8988T (cell line): ENCODE results near the gene XPO6.
"Not testable (repeated sequence)": the region's sequence is repeated elsewhere in the genome, so short reads cannot be mapped to it uniquely, and the experiment has no call there.

Source experiments
- DNase-seq: peaks from one replicate; pipeline ENCODE4 v3.0.0; 2011

The XPO6 gene

DNA sequence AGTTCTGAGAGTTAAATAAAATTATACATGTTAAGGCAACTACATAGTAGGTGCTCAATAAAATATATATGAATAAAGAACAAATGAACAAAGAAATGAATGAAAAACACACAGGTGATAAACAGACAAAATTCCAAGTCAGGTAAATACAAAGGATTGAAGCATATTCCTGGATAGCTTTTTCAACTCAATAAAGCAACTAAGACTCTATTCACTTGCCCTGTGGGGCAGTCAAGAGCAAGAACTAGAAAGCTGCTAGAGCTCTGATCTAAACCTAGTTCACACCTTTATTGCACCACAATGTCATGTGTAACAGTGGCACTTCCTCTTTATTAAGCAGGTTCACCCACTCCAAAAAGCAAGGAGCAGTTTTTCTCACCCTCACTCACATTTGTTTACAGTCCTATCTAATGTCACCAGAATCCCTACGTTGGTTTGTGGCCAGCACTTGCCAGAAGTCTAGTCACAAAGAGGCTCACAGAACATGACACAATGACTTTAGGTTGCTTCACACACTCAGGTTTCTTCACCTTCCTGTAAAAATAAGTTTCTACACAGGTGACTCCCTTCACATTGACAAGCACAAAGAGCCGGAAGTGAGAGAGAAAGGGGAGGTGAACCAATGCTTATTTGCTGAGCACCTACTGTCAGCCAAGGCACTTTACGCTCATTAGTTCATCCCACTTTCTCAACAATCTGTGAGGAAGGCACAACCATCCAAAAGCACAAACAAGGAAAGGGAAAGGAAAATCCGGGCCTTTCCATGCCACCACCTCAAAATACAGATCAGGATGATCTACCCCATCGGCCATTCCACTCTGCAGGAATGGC is 70.8 kb downstream of the XPO6 start:
- DNase-seq = no peak

DNA sequence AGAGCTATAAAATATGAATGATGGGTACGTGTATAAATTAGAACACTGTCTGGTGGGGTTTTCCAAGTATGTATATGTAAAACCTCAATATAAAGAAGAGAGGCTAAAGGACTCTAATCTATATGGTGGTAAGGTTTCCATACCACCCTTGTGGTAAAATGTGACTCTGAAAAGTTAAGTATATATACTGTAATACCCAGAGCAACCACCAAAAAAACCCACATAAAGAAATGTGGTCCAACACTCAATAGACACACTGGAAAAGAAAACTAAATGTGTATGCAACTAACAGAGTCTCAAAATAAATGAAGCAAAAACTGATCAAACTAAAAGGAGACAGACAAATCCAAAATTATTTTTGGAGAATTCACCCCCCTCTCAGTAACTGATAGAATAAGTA is 72.2 kb downstream of the XPO6 start:
- DNase-seq = no peak

DNA sequence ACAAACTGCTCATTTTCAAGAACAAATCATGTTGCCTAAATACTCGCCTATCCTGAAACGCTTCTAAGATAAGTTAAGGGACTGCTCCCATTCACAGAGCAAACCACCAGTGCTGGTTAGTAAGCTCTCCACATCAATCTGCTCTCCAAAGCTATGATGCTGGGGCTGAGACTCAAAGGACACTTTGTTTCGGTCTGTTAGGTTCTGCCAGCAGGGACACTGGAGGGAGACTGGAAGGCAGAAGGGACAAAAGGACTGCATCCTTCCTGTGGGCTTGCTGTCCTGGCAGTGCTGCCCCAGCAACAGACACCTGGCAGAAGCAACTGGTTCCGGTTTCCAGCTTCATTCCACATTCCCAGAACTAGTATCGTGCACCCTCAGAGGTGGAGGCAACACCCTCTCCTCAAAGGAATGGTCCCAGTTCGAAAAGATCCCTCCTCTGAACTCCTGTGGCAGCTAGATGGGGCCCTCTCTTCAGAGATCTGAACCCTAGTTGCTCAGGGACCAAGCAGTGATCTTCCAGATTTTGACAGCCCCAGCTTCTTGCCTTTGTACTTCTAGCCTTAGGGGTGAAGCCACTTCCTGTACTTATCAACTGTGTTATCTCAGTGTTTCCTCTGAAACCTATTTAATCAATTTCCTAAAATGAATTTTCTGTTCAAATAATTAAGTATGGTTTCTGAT is 74.9 kb downstream of the XPO6 start:
- DNase-seq = no peak

DNA sequence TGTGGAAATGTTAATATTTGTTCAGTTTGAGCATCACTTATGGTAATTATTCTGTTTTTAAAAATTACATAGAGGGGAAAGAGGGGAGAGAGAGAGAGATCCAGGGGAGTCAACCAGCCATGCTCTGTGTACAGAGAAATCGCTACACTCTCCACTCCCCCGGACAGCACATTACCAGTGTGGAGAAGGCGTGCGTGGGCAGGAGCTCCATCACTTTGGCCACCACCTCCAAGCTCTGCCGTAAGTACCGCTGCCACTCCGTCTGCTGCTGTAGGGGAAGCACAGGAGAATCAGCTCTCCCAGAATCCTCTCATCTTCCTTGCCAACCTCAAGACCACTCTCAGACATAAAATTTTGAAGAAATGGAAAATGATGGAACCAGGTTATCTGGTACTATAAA is 78.1 kb downstream of the XPO6 start:
- DNase-seq = no peak

DNA sequence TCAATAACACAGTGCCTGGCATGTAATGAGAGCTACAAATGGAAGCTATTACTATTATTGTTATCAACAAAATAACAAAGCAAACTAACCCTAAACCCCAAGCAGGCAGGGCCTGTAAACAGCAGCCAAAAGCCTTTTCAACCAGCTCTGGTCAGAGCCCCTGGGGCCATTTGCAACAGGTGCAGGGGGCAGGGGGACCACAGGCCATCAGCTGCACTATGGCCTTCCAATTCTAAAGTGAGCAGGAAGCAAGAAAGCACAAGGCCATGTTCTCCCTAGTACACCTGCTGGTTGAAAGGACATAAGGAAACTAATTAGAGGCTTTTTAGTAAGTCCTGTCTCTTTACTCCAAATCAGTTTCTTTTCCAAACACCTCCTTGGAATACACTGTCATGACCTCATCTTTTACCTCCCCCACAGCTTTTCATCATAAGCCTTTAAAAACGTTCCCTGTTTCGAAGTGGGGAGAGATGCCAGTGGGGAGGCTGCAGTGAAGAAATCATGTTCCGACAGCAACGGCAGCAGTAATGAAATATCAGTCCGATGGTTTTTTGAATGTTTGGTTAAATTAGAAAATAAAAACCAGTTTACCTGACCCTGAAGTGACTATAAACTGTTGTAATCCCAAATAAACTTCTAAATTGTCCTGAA is 79.9 kb downstream of the XPO6 start:
- no peak for DNase-seq

DNA sequence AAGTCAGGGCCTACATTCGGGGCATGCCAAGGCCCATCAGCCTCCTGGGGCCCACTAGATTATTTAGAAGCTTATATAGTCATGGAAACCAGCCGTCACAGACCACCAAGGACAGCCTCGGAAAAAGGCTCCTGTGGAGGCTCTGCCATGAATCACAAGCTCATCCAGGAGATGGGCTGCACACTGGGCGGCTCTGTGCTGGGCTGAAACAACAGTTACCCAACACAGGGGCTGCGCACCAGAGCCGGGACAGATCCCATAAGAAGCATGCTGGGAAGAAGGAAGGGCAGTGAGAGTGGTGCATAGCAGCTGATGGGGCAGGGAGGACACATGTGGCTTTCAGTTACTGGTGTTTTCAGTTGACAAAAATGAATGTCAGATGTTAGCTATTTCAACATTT is 80.6 kb downstream of the XPO6 start:
- no peak for DNase-seq

DNA sequence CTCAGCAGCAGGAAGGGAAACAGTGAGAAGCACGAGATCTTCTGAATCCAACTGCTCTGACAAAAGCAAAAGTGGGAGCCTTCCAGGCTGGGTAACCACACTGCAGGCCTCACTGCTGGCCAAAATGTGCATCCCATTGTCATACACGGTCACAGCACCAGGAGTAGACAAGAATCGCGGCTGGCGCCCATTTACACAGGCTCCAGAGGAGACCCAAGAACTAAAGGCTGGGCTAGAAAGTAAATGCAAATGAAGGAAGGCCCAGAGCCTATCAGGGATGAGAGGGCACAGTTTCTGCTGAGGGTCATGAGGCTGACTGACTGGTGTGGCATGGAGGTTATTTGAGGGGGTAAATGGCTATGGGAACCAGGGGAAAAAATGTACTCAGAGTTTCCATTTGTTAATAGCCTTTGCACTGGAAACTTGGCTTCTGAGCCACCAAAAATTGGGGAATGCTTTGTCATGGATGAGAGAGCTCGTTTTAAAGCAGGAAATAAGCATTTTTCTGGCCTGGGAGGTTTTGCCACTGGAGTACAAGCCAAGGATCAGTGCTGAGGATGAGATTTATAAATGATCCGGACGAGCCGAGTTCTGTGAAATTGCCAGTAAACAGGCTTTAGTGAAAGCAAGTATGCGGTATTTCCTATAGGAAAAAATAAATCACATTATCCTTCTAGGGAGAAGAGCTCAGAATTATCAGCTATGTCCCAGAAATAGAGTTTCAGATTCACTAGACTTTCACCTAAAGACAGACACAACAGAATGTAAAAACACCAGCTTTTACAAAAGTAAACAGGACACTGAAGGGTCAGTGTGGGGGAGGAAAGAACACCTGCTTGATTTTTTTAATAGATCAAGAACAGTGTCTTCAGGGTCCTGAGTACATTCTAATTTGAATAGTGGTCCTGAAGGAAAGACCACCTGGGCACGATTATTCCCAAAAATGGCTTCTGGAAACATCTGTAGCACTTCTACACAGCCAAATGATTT is 81.4 kb downstream of the XPO6 start:
- DNase-seq = no peak

DNA sequence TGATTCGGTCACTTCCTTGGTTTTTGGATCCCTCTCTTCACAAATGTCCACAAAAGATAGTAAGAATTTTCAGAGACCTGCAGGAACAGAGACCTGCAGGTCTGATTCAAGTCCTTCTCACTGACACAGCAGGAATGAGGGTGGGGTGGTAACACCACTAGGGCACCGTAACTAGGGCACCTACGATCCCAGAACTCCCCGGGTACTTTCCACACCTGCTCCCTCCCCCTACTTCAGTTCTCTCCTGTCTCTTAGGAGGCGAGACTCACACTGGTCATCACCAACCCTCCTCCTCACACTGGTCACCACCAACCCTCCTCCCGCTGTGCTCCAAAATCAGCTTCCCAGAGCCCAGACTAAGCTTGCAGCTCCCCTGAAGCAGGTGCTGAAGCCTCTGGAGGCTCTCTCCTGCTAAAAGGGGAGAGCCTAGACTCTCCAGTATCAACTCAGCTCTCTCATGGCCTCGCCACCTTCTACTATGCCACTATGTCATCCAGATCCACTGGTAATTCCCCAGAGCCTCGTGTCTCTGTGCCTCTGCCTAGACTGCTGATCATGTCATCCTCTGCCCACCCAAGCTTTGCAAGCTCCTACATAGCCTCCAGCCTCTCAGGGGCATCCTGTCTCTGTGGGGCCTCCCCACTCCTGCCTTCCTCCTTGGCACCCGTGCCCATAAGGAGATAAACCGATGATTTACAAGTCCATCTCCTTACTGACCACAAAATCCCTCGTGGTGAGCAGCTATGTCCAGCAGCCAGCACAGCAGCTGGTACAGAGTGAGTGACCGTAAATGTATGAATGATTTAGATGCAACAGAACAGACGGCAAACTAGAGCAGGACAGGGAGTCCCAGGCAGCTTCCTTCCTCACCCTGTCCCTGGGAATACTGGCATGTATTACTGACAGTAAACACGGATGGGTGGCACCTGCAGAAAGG is 84.8 kb downstream of the XPO6 start:
- DNase-seq = no peak

DNA sequence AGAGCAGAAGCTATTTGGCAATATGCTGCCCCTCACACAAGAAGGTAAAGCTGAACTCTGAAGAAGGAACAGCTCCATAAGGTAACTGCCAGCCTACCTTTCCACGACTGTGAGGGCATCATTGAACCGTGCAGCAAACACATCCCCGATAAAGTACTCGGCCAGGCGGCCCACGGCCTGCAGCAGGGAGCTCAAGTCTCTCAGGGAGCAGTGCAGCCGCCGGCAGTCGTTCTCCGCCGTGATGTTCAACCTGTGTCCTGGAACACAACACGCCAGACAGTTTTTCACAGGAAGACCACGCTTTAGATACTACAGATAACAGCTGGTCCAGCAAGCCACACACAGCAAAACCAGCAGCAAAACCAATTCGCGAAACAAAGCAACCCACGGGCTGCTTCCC is 86.2 kb downstream of the XPO6 start:
- no peak for DNase-seq

DNA sequence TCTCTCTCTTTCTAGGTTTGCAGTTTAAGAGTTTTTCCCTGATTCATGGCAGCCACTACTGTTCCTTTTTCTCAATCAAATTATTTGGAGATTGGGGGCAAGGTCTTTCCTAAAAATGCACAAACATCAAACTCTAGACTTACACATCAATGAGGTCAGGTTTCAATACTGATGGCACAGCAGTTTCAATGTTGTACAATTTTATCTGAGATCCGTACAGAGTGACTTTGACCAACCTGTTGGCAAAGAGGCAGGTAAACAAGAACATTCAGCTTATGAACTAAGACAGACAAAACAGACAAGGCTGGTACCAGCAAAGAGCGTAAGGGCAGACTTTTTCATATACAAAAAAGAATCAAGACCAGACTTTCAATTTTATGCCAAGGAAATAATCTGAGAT is 90.2 kb downstream of the XPO6 start:
- no peak for DNase-seq

DNA sequence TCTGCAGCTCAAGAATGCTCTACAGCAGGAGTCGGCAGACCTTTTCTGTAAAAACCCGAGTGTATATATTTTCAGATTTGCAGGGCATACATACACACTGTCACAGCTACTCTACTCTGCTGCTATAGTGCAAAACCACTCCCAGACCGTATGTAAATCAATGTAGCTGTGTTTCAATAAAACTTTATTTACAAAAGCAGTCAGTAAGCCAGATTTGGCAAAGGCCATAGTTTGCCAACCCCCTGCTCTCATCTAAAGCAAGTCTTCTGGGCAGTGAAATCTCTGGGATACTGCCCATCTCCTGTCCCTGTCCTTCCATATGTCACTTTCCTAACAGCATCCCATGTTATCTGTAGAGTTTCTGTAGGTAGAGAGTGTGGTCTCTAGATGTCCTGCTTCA is 91.0 kb downstream of the XPO6 start:
- DNase-seq = no peak

DNA sequence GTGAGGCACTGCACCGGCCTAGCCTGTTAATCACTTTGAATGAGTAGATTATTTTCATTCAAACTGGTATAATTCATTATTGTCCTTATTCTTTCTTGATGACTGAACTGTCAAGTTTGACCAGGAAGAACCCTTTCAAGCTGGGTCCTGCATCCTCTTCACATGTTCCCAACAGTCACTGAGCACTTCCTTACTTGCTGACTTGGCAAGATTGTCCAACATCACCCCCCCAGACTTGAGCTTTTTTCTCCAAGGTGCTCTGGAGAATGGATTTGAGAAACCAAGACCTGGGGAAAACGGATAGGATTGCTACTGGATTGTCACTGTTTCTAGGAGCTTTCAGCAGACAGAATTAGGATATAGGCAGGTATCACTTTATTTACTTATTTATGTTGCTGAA is 93.1 kb downstream of the XPO6 start:
- DNase-seq = no peak

DNA sequence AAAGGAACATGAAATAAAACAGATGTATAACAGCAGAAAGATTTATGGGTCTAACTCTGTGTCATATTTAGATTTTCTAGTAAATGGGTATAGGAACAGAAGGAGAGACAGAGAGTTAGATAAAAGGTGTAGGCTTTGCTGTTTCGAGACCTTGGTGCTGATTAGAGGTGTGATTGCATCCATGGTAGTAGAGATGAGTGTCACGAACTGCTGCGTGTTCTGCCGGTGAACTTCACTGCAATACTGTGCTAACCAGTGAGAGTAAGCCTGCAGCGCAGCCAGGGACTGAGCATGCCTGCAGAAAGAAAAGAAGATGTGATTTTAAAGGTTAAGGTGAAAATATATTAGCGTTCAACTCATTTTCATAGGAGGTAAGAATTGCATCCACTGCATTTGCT is 94.6 kb downstream of the XPO6 start:
- DNase-seq = no peak

DNA sequence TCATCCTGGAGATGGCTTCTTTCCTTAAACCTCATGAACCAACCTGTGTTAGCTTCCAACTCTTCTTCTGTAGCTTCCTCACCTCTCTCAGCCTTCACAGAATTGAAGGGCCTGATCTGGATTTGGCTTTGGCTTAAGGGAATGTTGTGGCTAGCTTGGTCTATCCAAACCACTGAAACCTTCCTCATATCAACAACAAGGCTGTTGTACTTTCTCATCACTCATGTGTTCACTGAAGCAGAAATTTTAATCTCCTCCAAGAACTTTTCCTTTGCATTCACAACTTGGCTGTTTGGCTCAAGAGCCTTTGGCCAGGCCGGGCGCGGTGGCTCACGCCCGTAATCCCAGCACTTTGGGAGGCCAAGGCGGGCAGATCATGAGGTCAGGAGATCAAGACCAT is 95.9 kb downstream of the XPO6 start:
- DNase-seq = not testable (repeated sequence)

DNA sequence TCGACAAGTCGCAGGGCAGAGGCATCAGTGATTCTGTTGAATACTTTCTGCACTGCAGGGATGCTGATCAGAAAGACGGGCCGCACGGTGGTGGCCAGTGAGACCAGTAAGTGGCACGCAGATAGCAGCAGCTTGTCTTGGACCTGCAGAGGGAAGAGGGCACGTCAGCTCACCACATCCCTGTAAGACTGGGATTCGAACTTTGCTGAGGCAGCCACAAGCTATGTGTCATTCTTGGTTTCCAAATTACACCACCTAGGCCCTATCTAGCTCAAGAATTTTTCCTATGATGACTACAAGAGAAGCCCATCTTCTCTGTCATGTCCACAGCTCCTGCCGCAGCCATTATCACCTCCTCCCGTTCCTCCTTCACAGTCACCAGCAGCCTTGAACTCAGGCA is 98.9 kb downstream of the XPO6 start:
- DNase-seq = no peak

DNA sequence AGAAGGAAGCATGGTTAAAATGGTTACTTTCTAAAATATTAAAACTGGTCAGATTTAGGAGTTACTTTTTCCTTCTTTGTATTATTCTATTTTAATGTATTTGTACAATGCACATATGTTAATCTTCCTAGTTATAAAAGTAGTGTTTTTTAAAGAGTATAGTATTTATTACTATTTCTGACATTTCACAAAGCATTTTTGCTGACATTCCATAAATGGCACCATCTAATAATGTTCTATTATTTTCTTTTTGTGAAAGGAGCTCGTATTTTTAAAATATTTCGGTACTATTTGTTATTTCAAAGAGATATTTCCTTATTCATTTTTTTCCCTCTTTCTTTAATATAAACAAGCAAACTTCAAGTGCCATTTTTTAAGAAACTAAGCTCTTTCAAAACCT is 100.8 kb downstream of the XPO6 start:
- DNase-seq = no peak

DNA sequence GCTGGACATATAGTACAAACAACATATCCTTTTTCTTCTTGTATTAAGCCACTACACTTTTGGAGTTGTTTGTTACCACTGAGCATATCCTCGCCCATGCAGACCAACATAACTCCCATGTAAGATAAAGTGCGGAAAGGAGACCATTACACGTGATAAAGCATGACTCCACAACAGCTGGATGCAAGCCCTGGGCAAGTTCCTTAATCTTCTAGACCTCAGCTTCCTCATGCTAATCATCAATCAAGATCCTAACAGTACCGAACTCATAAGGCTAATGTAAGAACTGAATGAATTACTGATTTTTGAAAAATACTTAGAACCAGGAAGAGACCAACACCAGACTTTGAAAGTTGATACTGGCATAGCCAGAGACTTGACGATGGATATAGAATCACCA is 101.3 kb downstream of the XPO6 start:
- no peak for DNase-seq

DNA sequence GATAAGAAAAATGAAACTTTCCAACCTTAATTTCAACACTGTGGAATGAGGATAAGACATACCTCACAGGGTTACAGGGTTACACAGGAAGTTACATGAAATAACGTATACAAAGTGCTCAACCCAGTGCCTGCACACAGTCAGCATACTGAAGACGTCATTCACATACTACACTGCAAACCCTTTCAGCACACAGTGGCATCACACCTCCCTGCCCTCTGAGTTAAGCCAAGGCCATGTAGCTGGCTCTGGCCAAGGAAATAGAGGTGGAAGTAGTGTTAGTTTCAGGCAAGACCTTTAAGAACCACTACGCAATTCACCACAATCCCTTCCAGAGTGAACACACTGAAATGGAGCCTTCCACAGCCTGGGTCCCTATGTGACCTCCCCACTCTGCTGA is 101.7 kb downstream of the XPO6 start:
- no peak for DNase-seq

DNA sequence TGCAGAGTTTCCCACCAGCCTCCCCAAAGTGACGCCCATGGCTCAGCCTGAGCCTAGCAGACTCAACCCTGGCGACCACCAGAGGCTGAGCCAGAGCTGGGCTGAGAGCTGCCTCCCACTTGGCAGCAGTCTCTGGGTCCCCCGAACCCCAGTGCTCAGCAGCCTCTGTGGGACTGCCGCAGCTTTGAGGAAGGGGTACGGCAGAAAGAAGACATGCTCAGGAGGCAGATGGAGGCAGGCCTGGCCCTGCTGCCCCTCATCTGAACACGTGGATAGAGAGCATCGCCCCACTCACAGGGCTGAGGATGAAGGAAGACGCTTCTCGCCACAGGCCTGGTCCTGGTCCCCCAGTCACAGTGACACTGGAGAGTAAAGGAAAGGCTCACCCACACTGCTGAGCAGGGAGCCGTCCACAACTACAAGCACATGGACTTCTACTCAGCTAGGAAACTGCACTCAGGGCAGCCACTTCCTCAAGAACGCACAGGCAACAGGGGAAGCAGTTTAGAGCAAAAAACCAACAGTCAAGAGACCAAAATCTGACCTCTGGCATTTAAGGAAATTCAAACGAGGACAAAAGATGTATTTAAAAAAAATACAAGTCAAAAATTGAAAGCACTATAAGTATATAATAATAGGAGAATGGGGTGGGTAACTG is 103.0 kb downstream of the XPO6 start:
- DNase-seq = no peak

DNA sequence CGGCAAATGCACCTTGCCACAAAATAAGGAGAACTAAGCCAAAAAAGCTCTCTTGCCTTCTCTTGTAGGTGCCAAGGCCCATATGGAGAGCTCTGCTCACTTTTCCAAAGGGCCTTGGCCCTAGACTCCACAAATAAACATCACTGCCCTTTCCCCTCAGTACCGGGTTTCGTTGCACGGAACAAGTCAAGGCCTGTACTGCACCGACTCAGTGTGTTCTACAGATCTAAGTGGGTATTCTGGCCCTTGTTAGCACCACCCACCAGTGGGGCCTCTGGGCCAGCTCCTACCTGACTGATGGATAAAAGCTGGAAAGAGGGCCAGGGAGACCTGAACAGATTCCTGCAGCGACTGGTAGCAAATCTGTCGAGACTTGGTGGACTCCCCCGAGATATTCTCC is 104.5 kb downstream of the XPO6 start:
- no peak for DNase-seq
